ENCODE measurements around the gene PTBP2.

DNA sequence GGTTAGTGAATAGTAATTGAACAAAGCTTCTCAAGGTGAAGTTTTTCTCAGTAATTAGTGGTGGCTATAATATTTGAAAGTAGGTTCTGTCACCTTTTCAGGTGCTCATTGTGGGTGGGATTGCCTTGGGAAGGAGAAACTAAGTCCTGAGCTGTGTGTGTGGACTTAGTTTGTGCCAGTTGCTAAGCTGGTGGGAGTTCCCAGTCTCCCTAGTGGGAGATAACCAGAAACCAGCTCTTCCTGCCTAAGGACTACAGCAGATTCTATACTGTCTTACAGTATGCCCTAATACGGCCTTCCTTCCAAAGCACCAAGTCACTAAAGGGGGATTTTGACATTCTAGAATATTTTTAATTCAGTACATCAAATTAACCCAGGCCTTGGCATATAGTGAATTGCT lies 94.3 kb downstream of the PTBP2 start:
- TF ChIP-seq, protein P1, sequence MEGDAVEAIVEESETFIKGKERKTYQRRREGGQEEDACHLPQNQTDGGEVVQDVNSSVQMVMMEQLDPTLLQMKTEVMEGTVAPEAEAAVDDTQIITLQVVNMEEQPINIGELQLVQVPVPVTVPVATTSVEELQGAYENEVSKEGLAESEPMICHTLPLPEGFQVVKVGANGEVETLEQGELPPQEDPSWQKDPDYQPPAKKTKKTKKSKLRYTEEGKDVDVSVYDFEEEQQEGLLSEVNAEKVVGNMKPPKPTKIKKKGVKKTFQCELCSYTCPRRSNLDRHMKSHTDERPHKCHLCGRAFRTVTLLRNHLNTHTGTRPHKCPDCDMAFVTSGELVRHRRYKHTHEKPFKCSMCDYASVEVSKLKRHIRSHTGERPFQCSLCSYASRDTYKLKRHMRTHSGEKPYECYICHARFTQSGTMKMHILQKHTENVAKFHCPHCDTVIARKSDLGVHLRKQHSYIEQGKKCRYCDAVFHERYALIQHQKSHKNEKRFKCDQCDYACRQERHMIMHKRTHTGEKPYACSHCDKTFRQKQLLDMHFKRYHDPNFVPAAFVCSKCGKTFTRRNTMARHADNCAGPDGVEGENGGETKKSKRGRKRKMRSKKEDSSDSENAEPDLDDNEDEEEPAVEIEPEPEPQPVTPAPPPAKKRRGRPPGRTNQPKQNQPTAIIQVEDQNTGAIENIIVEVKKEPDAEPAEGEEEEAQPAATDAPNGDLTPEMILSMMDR (IDR thresholded peaks at IDR 0.05): no peak
- TF ChIP-seq POLR2A (IDR thresholded peaks at IDR 0.05): no peak
